ENCODE measurements around the gene AGAP2.
"Not testable (repeated sequence)": the region's sequence is repeated elsewhere in the genome, so short reads cannot be mapped to it uniquely, and the experiment has no call there.

Gene AGAP2

DNA sequence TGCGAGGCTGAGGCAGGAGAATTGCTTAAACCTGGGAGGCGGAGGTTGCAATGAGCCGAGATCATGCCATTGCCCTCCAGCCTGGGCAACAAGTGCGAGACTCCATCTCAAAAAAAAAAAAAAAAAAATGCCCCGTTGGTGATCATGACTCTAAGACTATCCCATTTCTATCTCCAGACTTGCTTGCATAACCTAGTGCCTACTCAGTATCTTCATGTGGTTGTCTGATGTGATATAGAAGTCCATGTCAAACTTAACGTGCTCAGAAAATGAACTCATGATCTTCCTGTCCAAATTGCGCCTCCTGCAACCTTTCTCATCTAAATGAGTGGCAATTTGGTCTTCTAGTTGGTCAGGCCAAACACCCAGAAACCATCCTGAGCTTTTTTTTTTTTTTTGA, 39.4 kb upstream of the AGAP2 start:
- no peaks in the 10 kb centered on the region for H3K9me3 ChIP-seq (ENCODE audit: control insufficient read depth in 5 of 5, low read length in 5 of 5)
- no peak overlapping the region for H3K4me3 ChIP-seq (ENCODE audit: low read depth in 1 of 5, low read length in 5 of 5)
- peaks cover 0 to 16% (median 9%) of the 10 kb centered on the region in 5 donors for H3K4me1 ChIP-seq (ENCODE audit: control insufficient read depth in 5 of 5, insufficient read depth in 5 of 5, low read length in 5 of 5)
- H3K36me3 ChIP-seq (ENCODE audit: control insufficient read depth in 5 of 5, insufficient read depth in 5 of 5, low read length in 5 of 5): peaks cover 0 to 19% (median 12%) of the 10 kb centered on the region in 5 donors
- H3K27me3 ChIP-seq (ENCODE audit: control insufficient read depth in 5 of 5, insufficient read depth in 4 of 5, low read length in 5 of 5): no peaks in the 10 kb centered on the region
- no peak overlapping the region for H3K9ac ChIP-seq (ENCODE audit: low read length in 5 of 5)
- H3K27ac ChIP-seq (ENCODE audit: low read depth, low read length): no peak overlapping the region

- H3K36me3 ChIP-seq (ENCODE audit: control insufficient read depth in 5 of 5, insufficient read depth in 5 of 5, low read length in 5 of 5): peaks cover 0 to 19% (median 12%) of the 10 kb centered on the region in 5 donors
These were observed 38.8 kb upstream of the AGAP2 start for GRCh38 chr12:57777367-57777766.

DNA sequence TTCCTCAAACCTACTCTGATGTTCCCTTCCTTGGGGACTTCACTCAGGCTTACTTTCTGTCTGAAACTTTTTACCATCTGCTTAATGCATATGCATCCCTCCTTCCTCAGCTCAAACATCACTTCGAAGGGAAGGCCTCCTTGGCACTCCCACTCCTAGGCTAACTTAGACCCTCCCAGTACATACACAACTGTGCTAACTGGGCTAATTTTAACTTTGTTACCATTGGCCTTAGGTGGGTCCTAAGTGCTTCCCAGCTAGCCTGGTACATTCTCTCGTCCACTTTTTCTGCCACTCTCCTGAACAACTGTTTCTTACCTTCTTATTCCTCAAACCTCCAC, 37.7 kb upstream of the AGAP2 start:
- Histone ChIP-seq H3K36me3 (ENCODE audit: control insufficient read depth in 5 of 5, insufficient read depth in 5 of 5, low read length in 5 of 5) (peaks cover 0 to 19% (median 12%) of the 10 kb centered on the region in 5 donors), H3K4me3 (ENCODE audit: low read depth in 1 of 5, low read length in 5 of 5) (no peak overlapping the region), H3K27ac (ENCODE audit: low read depth, low read length) (no peak overlapping the region), H3K27me3 (ENCODE audit: control insufficient read depth in 5 of 5, insufficient read depth in 4 of 5, low read length in 5 of 5) (no peaks in the 10 kb centered on the region), H3K4me1 (ENCODE audit: control insufficient read depth in 5 of 5, insufficient read depth in 5 of 5, low read length in 5 of 5) (peaks cover 2 to 24% (median 21%) of the 10 kb centered on the region in 5 donors), H3K9me3 (ENCODE audit: control insufficient read depth in 5 of 5, low read length in 5 of 5) (no peaks in the 10 kb centered on the region), H3K9ac (ENCODE audit: low read length in 5 of 5) (no peak overlapping the region)

More at GRCh38 chr12:57777367-57777766, 38.8 kb upstream of the AGAP2 start:
- Histone ChIP-seq H3K27me3 (ENCODE audit: control insufficient read depth in 5 of 5, insufficient read depth in 4 of 5, low read length in 5 of 5) (no peaks in the 10 kb centered on the region), H3K4me1 (ENCODE audit: control insufficient read depth in 5 of 5, insufficient read depth in 5 of 5, low read length in 5 of 5) (peaks cover 0 to 16% (median 12%) of the 10 kb centered on the region in 5 donors), H3K9me3 (ENCODE audit: control insufficient read depth in 5 of 5, low read length in 5 of 5) (no peaks in the 10 kb centered on the region), H3K4me3 (ENCODE audit: low read depth in 1 of 5, low read length in 5 of 5) (no peak overlapping the region), H3K9ac (ENCODE audit: low read length in 5 of 5) (no peak overlapping the region), H3K27ac (ENCODE audit: low read depth, low read length) (no peak overlapping the region)

DNA sequence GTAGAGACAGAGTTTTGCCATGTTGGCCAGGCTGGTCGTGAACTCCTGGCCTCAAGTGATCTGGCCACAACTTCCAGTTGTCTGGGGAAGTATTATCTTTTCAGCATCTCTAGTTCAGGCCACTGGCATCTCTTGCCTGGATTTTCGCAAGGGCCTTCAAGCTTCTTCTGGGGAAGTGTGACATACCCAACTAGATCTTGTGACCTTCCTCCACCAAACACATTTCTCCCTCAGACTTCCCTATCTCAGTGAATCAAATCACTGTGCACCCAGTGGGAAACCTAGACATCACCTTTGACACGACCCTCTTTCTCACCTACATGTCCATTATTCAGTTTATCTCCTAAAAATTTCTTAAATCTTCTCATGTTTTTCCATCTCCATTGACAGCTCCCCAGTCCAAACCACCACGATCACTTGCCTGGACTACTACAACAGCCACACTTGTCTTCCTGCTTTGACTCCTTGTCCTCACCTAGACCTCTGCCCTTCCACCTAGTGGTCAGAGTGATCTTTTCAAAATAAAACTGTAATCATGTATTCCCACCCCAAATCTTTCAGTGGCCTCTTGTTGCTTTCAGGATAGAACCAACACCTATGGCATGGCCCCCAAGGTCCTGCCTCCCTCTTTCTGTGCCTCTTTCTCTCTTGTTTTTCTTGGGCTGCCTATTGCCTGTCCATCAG, 37.2 kb upstream of the AGAP2 start:
- Histone ChIP-seq H3K36me3 (ENCODE audit: control insufficient read depth in 5 of 5, insufficient read depth in 5 of 5, low read length in 5 of 5) (peaks cover 0 to 19% (median 10%) of the 10 kb centered on the region in 5 donors), H3K4me1 (ENCODE audit: control insufficient read depth in 5 of 5, insufficient read depth in 5 of 5, low read length in 5 of 5) (peaks cover 2 to 28% (median 26%) of the 10 kb centered on the region in 5 donors)

DNA sequence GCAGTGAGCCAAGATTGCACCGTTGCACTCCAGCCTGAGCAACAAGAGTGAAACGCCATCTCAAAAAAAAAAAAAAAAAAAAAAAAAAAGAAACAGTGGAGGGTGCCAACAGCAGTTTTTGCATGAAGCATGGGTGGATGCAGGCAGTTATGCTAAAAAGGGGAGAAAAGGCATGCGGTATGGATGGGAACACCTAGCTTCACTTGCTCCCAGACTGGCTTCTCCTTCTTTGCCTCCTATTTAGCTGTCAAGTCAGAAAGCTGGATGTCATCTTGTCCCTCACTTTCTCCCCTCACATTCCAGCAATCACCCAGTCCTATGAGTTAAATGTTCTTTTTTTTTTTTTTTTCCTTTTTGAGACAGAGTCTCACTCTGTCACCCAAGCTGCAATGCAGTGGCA, 36.5 kb upstream of the AGAP2 start:
- no peaks in the 10 kb centered on the region for H3K9me3 ChIP-seq (ENCODE audit: control insufficient read depth in 5 of 5, low read length in 5 of 5)
- H3K4me3 ChIP-seq (ENCODE audit: low read depth in 1 of 5, low read length in 5 of 5): no peak overlapping the region
- H3K9ac ChIP-seq (ENCODE audit: low read length in 5 of 5): no peak overlapping the region

More for the DNA sequence above, 37.2 kb upstream of the AGAP2 start:
- H3K27me3 ChIP-seq (ENCODE audit: control insufficient read depth in 5 of 5, insufficient read depth in 4 of 5, low read length in 5 of 5): no peaks in the 10 kb centered on the region
- H3K4me3 ChIP-seq (ENCODE audit: low read depth in 1 of 5, low read length in 5 of 5): no peak overlapping the region
- H3K27ac ChIP-seq (ENCODE audit: low read depth, low read length): no peak overlapping the region
- no peak overlapping the region for H3K9ac ChIP-seq (ENCODE audit: low read length in 5 of 5)
- no peaks in the 10 kb centered on the region for H3K9me3 ChIP-seq (ENCODE audit: control insufficient read depth in 5 of 5, low read length in 5 of 5)

GRCh38 chr12:57774634-57775033, 36.1 kb upstream of the AGAP2 start:
- H3K9me3 ChIP-seq (ENCODE audit: control insufficient read depth in 5 of 5, low read length in 5 of 5); H3K9ac ChIP-seq (ENCODE audit: low read length in 5 of 5); H3K27ac ChIP-seq (ENCODE audit: low read depth, low read length); H3K27me3 ChIP-seq (ENCODE audit: control insufficient read depth in 5 of 5, insufficient read depth in 4 of 5, low read length in 5 of 5); H3K4me3 ChIP-seq (ENCODE audit: low read depth in 1 of 5, low read length in 5 of 5): not testable (repeated sequence)
- Histone ChIP-seq H3K4me1 (ENCODE audit: control insufficient read depth in 5 of 5, insufficient read depth in 5 of 5, low read length in 5 of 5) (peaks cover 2 to 28% (median 26%) of the 10 kb centered on the region in 5 donors), H3K36me3 (ENCODE audit: control insufficient read depth in 5 of 5, insufficient read depth in 5 of 5, low read length in 5 of 5) (peaks cover 0 to 19% (median 9%) of the 10 kb centered on the region in 5 donors)

More for the DNA sequence above, 36.5 kb upstream of the AGAP2 start:
- Histone ChIP-seq H3K27ac (ENCODE audit: low read depth, low read length) (no peak overlapping the region), H3K4me1 (ENCODE audit: control insufficient read depth in 5 of 5, insufficient read depth in 5 of 5, low read length in 5 of 5) (peaks cover 2 to 28% (median 26%) of the 10 kb centered on the region in 5 donors), H3K36me3 (ENCODE audit: control insufficient read depth in 5 of 5, insufficient read depth in 5 of 5, low read length in 5 of 5) (peaks cover 0 to 17% (median 7%) of the 10 kb centered on the region in 5 donors), H3K27me3 (ENCODE audit: control insufficient read depth in 5 of 5, insufficient read depth in 4 of 5, low read length in 5 of 5) (no peaks in the 10 kb centered on the region)

- Histone ChIP-seq H3K27me3 (ENCODE audit: control insufficient read depth in 5 of 5, insufficient read depth in 4 of 5, low read length in 5 of 5) (peaks cover 0 to 3% (median 0%) of the 10 kb centered on the region in 5 donors), H3K27ac (ENCODE audit: low read depth, low read length) (peak within 1 kb of the TSS; percentile 97), H3K4me3 (ENCODE audit: low read depth in 1 of 5, low read length in 5 of 5) (peak within 1 kb of the TSS; percentile 90 to 98 (median 96)), H3K36me3 (ENCODE audit: control insufficient read depth in 5 of 5, insufficient read depth in 5 of 5, low read length in 5 of 5) (peaks cover 3 to 27% (median 18%) of the 10 kb centered on the region in 5 donors), H3K9me3 (ENCODE audit: control insufficient read depth in 5 of 5, low read length in 5 of 5) (no peaks in the 10 kb centered on the region), H3K4me1 (ENCODE audit: control insufficient read depth in 5 of 5, insufficient read depth in 5 of 5, low read length in 5 of 5) (peaks cover 2 to 28% (median 26%) of the 10 kb centered on the region in 5 donors), H3K9ac (ENCODE audit: low read length in 5 of 5) (peak within 1 kb of the TSS; percentile 63 to 97 (median 88))
These were observed 34.1 kb upstream of the AGAP2 start, which contains the start of gene EEF1AKMT3 for GRCh38 chr12:57772429-57773322. TSS of gene EEF1AKMT3 (plus strand) at chr12:57772614. CDS start at chr12:57772725, 111 bp downstream.

DNA sequence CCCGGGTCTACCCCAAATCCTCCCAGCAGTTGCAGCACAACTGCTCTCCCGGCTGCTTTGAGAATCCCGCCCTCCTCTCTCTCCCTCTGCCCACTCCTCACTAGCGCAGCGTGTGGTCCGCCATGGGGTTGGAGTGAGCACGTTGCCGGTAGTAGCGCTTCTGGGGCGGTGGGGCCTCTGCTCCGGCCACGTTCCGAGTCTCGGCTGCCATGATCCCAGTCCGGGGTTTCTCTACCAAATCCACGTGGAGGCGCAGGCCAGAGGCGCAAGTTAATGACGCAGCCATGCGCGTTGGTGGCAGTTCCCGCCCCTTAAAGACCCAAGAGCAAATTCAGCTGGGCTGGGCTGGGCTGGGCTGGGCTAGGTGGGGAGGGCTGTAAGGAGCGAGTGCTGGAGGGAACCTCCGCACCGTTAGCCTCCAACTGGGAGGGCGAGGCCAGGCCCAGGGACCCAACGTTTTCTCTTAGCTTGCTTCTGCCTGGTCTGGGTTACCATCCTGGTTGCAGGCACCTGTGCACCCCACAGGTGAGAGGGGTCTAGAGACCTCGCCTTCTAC, 33.4 kb upstream of the AGAP2 start, which contains the start of gene METTL1:
Gene METTL1, minus strand, starts transcription at position 233 of the 556 bp plus-strand sequence. Its CDS starts 22 bp downstream, at position 211.
- no peaks in the 10 kb centered on the region for H3K9me3 ChIP-seq (ENCODE audit: control insufficient read depth in 5 of 5, low read length in 5 of 5)
- H3K9ac ChIP-seq (ENCODE audit: low read length in 5 of 5): peak within 1 kb of the TSS; percentile 63 to 97 (median 88)
- H3K4me1 ChIP-seq (ENCODE audit: control insufficient read depth in 5 of 5, insufficient read depth in 5 of 5, low read length in 5 of 5): peaks cover 2 to 28% (median 26%) of the 10 kb centered on the region in 5 donors
- H3K27ac ChIP-seq (ENCODE audit: low read depth, low read length): peak within 1 kb of the TSS; percentile 97
- peaks cover 3 to 27% (median 18%) of the 10 kb centered on the region in 5 donors for H3K36me3 ChIP-seq (ENCODE audit: control insufficient read depth in 5 of 5, insufficient read depth in 5 of 5, low read length in 5 of 5)
- H3K27me3 ChIP-seq (ENCODE audit: control insufficient read depth in 5 of 5, insufficient read depth in 4 of 5, low read length in 5 of 5): peaks cover 2 to 10% (median 7%) of the 10 kb centered on the region in 5 donors
- H3K4me3 ChIP-seq (ENCODE audit: low read depth in 1 of 5, low read length in 5 of 5): peak within 1 kb of the TSS; percentile 90 to 98 (median 96)

DNA sequence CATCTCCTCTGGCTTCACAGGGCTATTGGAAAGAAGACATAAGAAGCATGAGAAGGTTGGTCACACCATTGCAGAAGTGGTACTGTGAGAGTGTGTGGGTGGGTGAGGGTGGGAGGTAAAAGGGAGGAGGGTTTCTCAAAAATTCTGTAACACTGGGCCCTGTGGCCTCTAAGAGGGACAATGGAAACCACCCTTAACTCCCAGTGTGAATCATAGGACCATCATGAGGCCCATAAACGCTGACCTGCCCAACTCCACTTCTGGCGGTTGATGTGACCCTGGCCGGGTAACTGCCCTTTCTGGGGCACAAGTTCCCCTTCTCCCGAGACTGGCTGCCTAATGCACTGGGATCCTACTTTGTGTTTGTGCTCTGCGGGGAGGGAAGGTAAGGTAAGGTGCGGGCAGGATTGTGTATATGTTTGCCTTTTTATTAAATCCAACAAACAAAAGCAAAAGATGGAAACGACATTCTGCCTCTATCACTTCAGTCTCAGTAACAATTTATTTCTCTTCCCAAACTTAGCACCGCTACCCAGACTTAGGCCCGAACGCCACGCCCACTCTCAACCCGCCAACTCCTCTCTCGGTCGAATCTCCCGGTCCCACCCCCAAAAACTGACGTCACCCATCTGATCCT, 32.8 kb upstream of the AGAP2 start:
- Histone ChIP-seq H3K9ac (ENCODE audit: low read length in 5 of 5) (peak overlapping the region; percentile 56 to 97 (median 88)), H3K4me1 (ENCODE audit: control insufficient read depth in 5 of 5, insufficient read depth in 5 of 5, low read length in 5 of 5) (peaks cover 2 to 33% (median 32%) of the 10 kb centered on the region in 5 donors), H3K36me3 (ENCODE audit: control insufficient read depth in 5 of 5, insufficient read depth in 5 of 5, low read length in 5 of 5) (peaks cover 3 to 27% (median 18%) of the 10 kb centered on the region in 5 donors), H3K27me3 (ENCODE audit: control insufficient read depth in 5 of 5, insufficient read depth in 4 of 5, low read length in 5 of 5) (peaks cover 8 to 16% (median 13%) of the 10 kb centered on the region in 5 donors), H3K27ac (ENCODE audit: low read depth, low read length) (peak overlapping the region; percentile 97), H3K9me3 (ENCODE audit: control insufficient read depth in 5 of 5, low read length in 5 of 5) (no peaks in the 10 kb centered on the region), H3K4me3 (ENCODE audit: low read depth in 1 of 5, low read length in 5 of 5) (peak overlapping the region; percentile 81 to 97 (median 94))

Data from subcutaneous abdominal adipose tissue (tissue), 5 donors.